Renal cortex interstitium (tissue), 11 donors: ENCODE data around the gene ZNF689. TPM values are rescaled to one million over a fixed set of nuclear protein-coding genes. Genes with fewer than 3 reads are reported as not detected.

Source experiments
- DNase-seq, 11 donors: peaks; one replicate each; pipeline ENCODE4 v3.0.0-alpha.2; 2013; ENCODE audit warnings: low read depth in 9 of 11, low spot score in 4 of 11; ENCODE audit errors: extremely low read depth in 1 of 11
- polyA plus RNA-seq, 3 donors: library from polyadenylated mRNA; unstranded; fragments of 120-200 nt; gene quantifications; one replicate each; pipeline ENCODE4 v1.2.1, GENCODE V29; 2013; ENCODE audit not compliant: insufficient read length in 3 of 3

ZNF689 gene
- polyA plus RNA-seq, 3 donors: 12.8 to 16.0 (median 14.7) TPM

DNA sequence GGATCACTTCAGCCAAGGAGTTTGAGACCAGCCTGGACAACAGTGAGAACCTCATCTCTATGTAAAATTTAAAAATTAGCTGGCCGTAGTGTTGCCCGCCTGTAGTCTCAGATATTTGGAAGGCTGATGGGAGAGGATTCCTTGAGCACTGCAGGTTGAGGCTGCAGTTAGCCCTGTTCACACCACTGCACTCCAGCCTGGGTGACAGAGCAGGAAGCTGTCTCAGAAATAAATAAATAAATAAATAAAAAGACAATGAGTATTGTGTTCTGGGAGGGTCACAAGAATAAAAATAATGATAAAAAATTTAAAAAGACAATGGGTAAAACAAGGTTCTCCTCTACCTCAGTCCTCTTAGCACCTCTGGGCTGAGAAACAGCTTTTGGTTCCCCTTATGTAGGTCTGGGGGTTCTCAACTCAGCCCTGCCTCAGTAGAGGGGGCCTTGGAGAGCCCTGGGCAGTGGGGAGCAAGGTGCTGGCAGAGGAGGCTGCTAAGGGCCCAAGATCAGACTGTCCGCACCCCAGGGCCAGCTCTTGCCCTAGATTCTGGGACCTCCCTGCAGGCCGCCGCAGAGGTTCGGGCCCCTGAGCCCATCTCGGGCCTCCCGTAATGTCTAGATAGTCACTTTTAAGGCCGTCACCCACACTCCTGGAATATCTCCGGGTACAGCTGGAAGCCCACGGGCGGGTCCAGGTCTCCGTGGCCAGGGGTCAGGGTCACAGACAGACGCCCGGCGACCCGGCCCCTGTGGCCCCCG lies 55.5 kb downstream of the ZNF689 start:
- no peak for DNase-seq

DNA sequence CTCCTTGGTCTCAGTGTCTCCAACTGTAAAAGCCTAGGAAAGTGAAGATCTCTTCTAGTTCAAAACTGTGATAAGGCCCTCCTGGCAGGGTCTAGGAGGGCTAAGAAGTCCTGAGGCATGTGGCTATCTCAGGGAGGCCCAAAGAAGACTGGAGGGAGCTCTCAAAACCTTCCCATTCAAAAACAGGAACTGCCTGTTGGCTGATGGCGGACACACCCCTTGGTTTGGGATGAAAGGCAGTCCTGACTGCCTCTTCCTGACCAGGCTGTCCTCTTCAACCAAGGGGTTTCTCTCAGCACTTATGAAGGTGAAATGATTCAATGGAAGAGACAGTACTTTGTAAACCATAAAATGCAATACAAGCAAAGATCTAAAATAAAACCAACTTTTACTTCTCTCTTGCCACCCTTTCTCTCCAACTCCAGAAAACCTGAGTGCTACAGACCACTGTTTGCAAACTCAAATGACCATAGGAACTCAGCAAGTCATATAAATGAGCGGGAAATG lies 56.7 kb downstream of the ZNF689 start:
- DNase-seq: no peak

- DNase-seq: no peak
These were observed 57.2 kb downstream of the ZNF689 start for GRCh38 chr16:30552956-30553355.

Other genes with a start within 250 kb of the ZNF689 start
- gene TBC1D10B, start 239.9 kb downstream of the ZNF689 start, polyA plus RNA-seq: 10 to 100 TPM; 31.1 to 38.7 (median 38.2) TPM
- 1 to 10 TPM in 2 of 3 donors, under 1 TPM in 1; 0.56 to 4.5 (median 1.2) TPM for gene MYL11, start 235.6 kb downstream of the ZNF689 start, polyA plus RNA-seq
- 1 to 10 TPM; 1.7 to 3.1 (median 3.1) TPM for gene SEPTIN1, start 227.8 kb downstream of the ZNF689 start, polyA plus RNA-seq
- gene ZNF48, start 215.0 kb downstream of the ZNF689 start, polyA plus RNA-seq: 10 to 100 TPM; 13.1 to 16.5 (median 13.4) TPM
- 1 to 10 TPM; 4.7 to 9.2 (median 7.2) TPM for gene ZNF771, start 202.8 kb downstream of the ZNF689 start, polyA plus RNA-seq
- 10 to 100 TPM; 45.0 to 56.9 (median 48.6) TPM for gene DCTPP1, start 180.4 kb downstream of the ZNF689 start, polyA plus RNA-seq
- 10 to 100 TPM; 91.7 to 98.4 (median 94.5) TPM for gene SEPHS2, start 164.5 kb downstream of the ZNF689 start, polyA plus RNA-seq
- 1 to 10 TPM; 1.9 to 2.9 (median 2.6) TPM for gene ITGAL, start 137.6 kb downstream of the ZNF689 start, polyA plus RNA-seq
- gene ZNF768, start 83.8 kb downstream of the ZNF689 start, polyA plus RNA-seq: 10 to 100 TPM; 48.0 to 66.6 (median 54.7) TPM
- 10 to 100 TPM in 2 of 3 donors, 1 to 10 TPM in 1; 9.6 to 10.5 (median 10.1) TPM for gene ZNF747, start 75.5 kb downstream of the ZNF689 start, polyA plus RNA-seq
- gene ZNF764, start 52.0 kb downstream of the ZNF689 start, polyA plus RNA-seq: 10 to 100 TPM; 10.8 to 15.8 (median 12.5) TPM
- 10 to 100 TPM; 10.1 to 16.7 (median 14.7) TPM for gene ZNF688, start 38.7 kb downstream of the ZNF689 start, polyA plus RNA-seq
- 10 to 100 TPM; 20.2 to 32.3 (median 23.7) TPM for gene ZNF785, start 24.7 kb downstream of the ZNF689 start, polyA plus RNA-seq
- 10 to 100 TPM; 44.8 to 54.8 (median 46.6) TPM for gene PRR14, start 40.6 kb upstream of the ZNF689 start, polyA plus RNA-seq
- gene FBRS, start 48.0 kb upstream of the ZNF689 start, polyA plus RNA-seq: 10 to 100 TPM; 48.7 to 78.6 (median 67.4) TPM
- 10 to 100 TPM; 29.6 to 44.3 (median 39.2) TPM for gene SRCAP, start 88.8 kb upstream of the ZNF689 start, polyA plus RNA-seq
- 10 to 100 TPM; 29.8 to 39.2 (median 30.1) TPM for gene PHKG2, start 138.0 kb upstream of the ZNF689 start, polyA plus RNA-seq
- 10 to 100 TPM in 2 of 3 donors, 1 to 10 TPM in 1; 8.4 to 13.1 (median 12.8) TPM for gene CFAP119, start 151.7 kb upstream of the ZNF689 start, polyA plus RNA-seq
- 100 to 1,000 TPM; 119 to 124 (median 120) TPM for gene RNF40, start 151.9 kb upstream of the ZNF689 start, polyA plus RNA-seq
- gene ZNF629, start 176.8 kb upstream of the ZNF689 start, polyA plus RNA-seq: 10 to 100 TPM; 25.6 to 31.6 (median 28.3) TPM